ENCODE measurements around the gene SPIRE1. TPM values are rescaled to one million over a fixed set of nuclear protein-coding genes. Genes with fewer than 3 reads are reported as not detected.

The SPIRE1 gene
- total RNA-seq, 5 donors from 2014 or later (not counting 1 experiment from before 2014, with no cell fraction given) = 1.1 to 2.9 (median 1.4) TPM

DNA sequence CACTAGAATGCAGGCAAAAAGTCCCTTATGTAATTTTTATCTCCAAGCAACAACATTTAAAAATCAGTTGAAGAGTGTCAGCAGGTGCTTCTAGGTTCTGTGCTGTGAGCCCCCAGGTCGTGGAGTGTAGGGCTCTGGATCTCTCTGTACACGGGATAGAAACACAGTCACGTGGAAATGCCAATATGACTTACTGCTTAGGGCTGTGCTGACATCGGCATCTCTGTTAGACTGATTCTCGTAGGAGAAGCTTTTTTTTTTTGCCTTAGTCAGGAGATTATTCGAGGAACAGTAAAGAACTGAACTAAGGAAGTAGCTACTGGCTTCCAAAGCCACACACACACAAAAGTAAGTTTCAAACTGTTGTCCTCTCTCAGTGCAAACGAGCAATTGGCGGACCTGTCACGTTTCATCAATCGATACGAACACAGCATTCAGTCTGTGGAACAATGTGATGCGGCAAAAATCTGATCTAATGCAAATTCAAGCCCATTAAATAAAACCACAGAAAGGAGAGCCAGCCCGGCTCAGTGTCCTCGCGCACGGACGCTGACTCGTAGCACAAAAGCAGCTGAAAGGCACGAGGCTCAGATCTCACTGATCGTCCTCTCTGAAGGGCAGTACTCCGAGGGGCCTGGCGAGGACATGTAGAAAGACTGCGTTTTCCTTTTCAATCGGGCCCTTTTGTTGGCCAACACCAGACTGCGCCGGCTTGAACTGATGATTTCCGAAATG lies 208.7 kb downstream of the SPIRE1 start:
- no peaks in the 10 kb centered on the region for H3K27me3 ChIP-seq (replicated peaks in 1 of 2; ENCODE audit: control insufficient read depth in 2 of 2, extremely low read depth in 1 of 2, insufficient read depth in 2 of 2, low read length in 1 of 2)
- no peak overlapping the region for H3K27ac ChIP-seq (ENCODE audit: low read length)
- H3K4me1 ChIP-seq (ENCODE audit: control insufficient read depth in 1 of 2, extremely low read depth in 1 of 2, insufficient read depth in 2 of 2, low read length in 2 of 2) = no peaks in the 10 kb centered on the region
- H3K27me3 Mint-ChIP-seq = no peaks in the 10 kb centered on the region
- CTCF ChIA-PET = no interaction called here
- H3K4me3 Mint-ChIP-seq = no peak overlapping the region
- no peak overlapping the region for H3K27ac Mint-ChIP-seq
- H3K36me3 Mint-ChIP-seq = peaks cover 7% of the 10 kb centered on the region
- POLR2A ChIA-PET = no interaction called here
- H3K4me3 ChIP-seq (ENCODE audit: control insufficient read depth in 1 of 2, extremely low read depth in 1 of 2, low read length in 1 of 2) = no peak overlapping the region
- H3K36me3 ChIP-seq (ENCODE audit: control insufficient read depth in 2 of 2, extremely low read depth in 1 of 2, insufficient read depth in 1 of 2, low read length in 1 of 2) = no peaks in the 10 kb centered on the region
- ATAC-seq (replicated peaks in 1 of 4) = no peak
- no peak for DNase-seq
- H3K9me3 Mint-ChIP-seq = no peaks in the 10 kb centered on the region
- no peaks in the 10 kb centered on the region for H3K4me1 Mint-ChIP-seq
- no peaks in the 10 kb centered on the region for H3K9me3 ChIP-seq
- WGBS (ENCODE audit: insufficient coverage) = 90% methylated on average over 22 of the region's 27 CpGs

GRCh38 chr18:12445554-12445953 lies 212.4 kb downstream of the SPIRE1 start:
- no peak overlapping the region for H3K27ac Mint-ChIP-seq
- H3K9me3 Mint-ChIP-seq = peaks cover 0 to 7% (median 0%) of the 10 kb centered on the region in 3 donors
- Histone ChIP-seq H3K36me3 (ENCODE audit: control insufficient read depth in 2 of 2, extremely low read depth in 1 of 2, insufficient read depth in 1 of 2, low read length in 1 of 2) (no peaks in the 10 kb centered on the region), H3K4me3 (ENCODE audit: control insufficient read depth in 1 of 2, extremely low read depth in 1 of 2, low read length in 1 of 2) (no peak overlapping the region), H3K9me3 (no peaks in the 10 kb centered on the region), H3K27me3 (replicated peaks in 1 of 2; ENCODE audit: control insufficient read depth in 2 of 2, extremely low read depth in 1 of 2, insufficient read depth in 2 of 2, low read length in 1 of 2) (peaks cover 0 to 3% of the 10 kb centered on the region in 2 experiments), H3K27ac (ENCODE audit: low read length) (no peak overlapping the region), H3K4me1 (ENCODE audit: control insufficient read depth in 1 of 2, extremely low read depth in 1 of 2, insufficient read depth in 2 of 2, low read length in 2 of 2) (no peaks in the 10 kb centered on the region)
- no peaks in the 10 kb centered on the region for H3K4me1 Mint-ChIP-seq
- 92% methylated on average over 3 of the region's 4 CpGs for WGBS (ENCODE audit: insufficient coverage)
- no peak for DNase-seq
- CTCF ChIA-PET = no interaction called here
- H3K36me3 Mint-ChIP-seq = peaks cover 7% of the 10 kb centered on the region
- H3K4me3 Mint-ChIP-seq = no peak overlapping the region
- POLR2A ChIA-PET = no interaction called here
- no peaks in the 10 kb centered on the region for H3K27me3 Mint-ChIP-seq
- ATAC-seq (replicated peaks in 1 of 4) = no peak

GRCh38 chr18:12443551-12443950 lies 214.4 kb downstream of the SPIRE1 start:
- Mint-ChIP-seq H3K27me3 (no peaks in the 10 kb centered on the region), H3K36me3 (no peaks in the 10 kb centered on the region), H3K9me3 (peaks cover 0 to 7% (median 0%) of the 10 kb centered on the region in 3 donors), H3K4me3 (no peak overlapping the region), H3K4me1 (no peaks in the 10 kb centered on the region), H3K27ac (no peak overlapping the region)
- POLR2A ChIA-PET = no interaction called here
- H3K4me1 ChIP-seq (ENCODE audit: control insufficient read depth in 1 of 2, extremely low read depth in 1 of 2, insufficient read depth in 2 of 2, low read length in 2 of 2) = no peaks in the 10 kb centered on the region
- 23% methylated on average over 3 of the region's 3 CpGs for WGBS (ENCODE audit: insufficient coverage)
- H3K27ac ChIP-seq (ENCODE audit: low read length) = no peak overlapping the region
- H3K27me3 ChIP-seq (replicated peaks in 1 of 2; ENCODE audit: control insufficient read depth in 2 of 2, extremely low read depth in 1 of 2, insufficient read depth in 2 of 2, low read length in 1 of 2) = peaks cover 0 to 7% of the 10 kb centered on the region in 2 experiments
- CTCF ChIA-PET = interaction anchor here in 1 of 2 donors (1.1 kb wide), 1 partner anchor 15 kb away, joined by 3 read pairs; no protein-coding TSS in a partner anchor
- no peaks in the 10 kb centered on the region for H3K36me3 ChIP-seq (ENCODE audit: control insufficient read depth in 2 of 2, extremely low read depth in 1 of 2, insufficient read depth in 1 of 2, low read length in 1 of 2)
- H3K9me3 ChIP-seq = no peaks in the 10 kb centered on the region
- DNase-seq = no peak
- no peak overlapping the region for H3K4me3 ChIP-seq (ENCODE audit: control insufficient read depth in 1 of 2, extremely low read depth in 1 of 2, low read length in 1 of 2)
- ATAC-seq (replicated peaks in 1 of 4) = no peak

DNA sequence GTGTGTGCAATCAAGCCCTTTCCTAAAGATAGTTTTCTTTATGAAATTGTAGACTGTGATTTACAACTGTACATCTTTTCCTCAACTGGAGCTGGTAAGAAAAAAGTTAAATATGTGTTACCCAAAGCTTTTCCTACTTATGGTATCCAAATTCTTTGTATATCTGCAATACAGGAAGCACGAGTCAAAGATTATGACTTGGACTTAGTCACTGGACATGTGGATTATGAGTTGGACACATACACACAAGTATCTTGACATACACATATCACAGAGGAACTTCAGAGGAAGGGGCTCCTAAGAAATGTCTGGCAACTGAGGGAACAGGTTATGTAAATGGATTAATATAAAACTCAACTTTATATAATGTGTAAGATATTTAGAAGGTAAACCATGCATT lies 215.0 kb downstream of the SPIRE1 start:
- POLR2A ChIA-PET = no interaction called here
- Histone ChIP-seq H3K36me3 (ENCODE audit: control insufficient read depth in 2 of 2, extremely low read depth in 1 of 2, insufficient read depth in 1 of 2, low read length in 1 of 2) (no peaks in the 10 kb centered on the region), H3K4me1 (ENCODE audit: control insufficient read depth in 1 of 2, extremely low read depth in 1 of 2, insufficient read depth in 2 of 2, low read length in 2 of 2) (no peaks in the 10 kb centered on the region), H3K9me3 (no peaks in the 10 kb centered on the region), H3K27ac (ENCODE audit: low read length) (no peak overlapping the region), H3K27me3 (replicated peaks in 1 of 2; ENCODE audit: control insufficient read depth in 2 of 2, extremely low read depth in 1 of 2, insufficient read depth in 2 of 2, low read length in 1 of 2) (peaks cover 0 to 7% of the 10 kb centered on the region in 2 experiments), H3K4me3 (ENCODE audit: control insufficient read depth in 1 of 2, extremely low read depth in 1 of 2, low read length in 1 of 2) (no peak overlapping the region)
- Mint-ChIP-seq H3K9me3 (peaks cover 0 to 7% (median 0%) of the 10 kb centered on the region in 3 donors), H3K27ac (no peak overlapping the region), H3K27me3 (no peaks in the 10 kb centered on the region), H3K36me3 (no peaks in the 10 kb centered on the region), H3K4me1 (no peaks in the 10 kb centered on the region), H3K4me3 (no peak overlapping the region)
- WGBS (ENCODE audit: insufficient coverage) = no CpG with 5 or more reads among the region's 1 CpG
- ATAC-seq (replicated peaks in 1 of 4) = no peak
- no peak for DNase-seq
- CTCF ChIA-PET = interaction anchor here in 1 of 2 donors (0.6 kb wide), 1 partner anchor 101 kb away, joined by 4 read pairs; no protein-coding TSS in a partner anchor

- H3K27me3 Mint-ChIP-seq = no peaks in the 10 kb centered on the region
- WGBS (ENCODE audit: insufficient coverage) = 91% methylated on average over 7 of the region's 12 CpGs
- POLR2A ChIA-PET = no interaction called here
- H3K4me1 Mint-ChIP-seq = no peaks in the 10 kb centered on the region
- Histone ChIP-seq H3K9me3 (no peaks in the 10 kb centered on the region), H3K36me3 (ENCODE audit: control insufficient read depth in 2 of 2, extremely low read depth in 1 of 2, insufficient read depth in 1 of 2, low read length in 1 of 2) (no peaks in the 10 kb centered on the region), H3K27ac (ENCODE audit: low read length) (no peak overlapping the region), H3K4me1 (ENCODE audit: control insufficient read depth in 1 of 2, extremely low read depth in 1 of 2, insufficient read depth in 2 of 2, low read length in 2 of 2) (no peaks in the 10 kb centered on the region), H3K27me3 (replicated peaks in 1 of 2; ENCODE audit: control insufficient read depth in 2 of 2, extremely low read depth in 1 of 2, insufficient read depth in 2 of 2, low read length in 1 of 2) (peaks cover 0 to 7% of the 10 kb centered on the region in 2 experiments), H3K4me3 (ENCODE audit: control insufficient read depth in 1 of 2, extremely low read depth in 1 of 2, low read length in 1 of 2) (no peak overlapping the region)
- H3K9me3 Mint-ChIP-seq = peaks cover 0 to 7% (median 0%) of the 10 kb centered on the region in 3 donors
- H3K27ac Mint-ChIP-seq = no peak overlapping the region
- CTCF ChIA-PET = no interaction called here
- H3K36me3 Mint-ChIP-seq = no peaks in the 10 kb centered on the region
- H3K4me3 Mint-ChIP-seq = no peak overlapping the region
- DNase-seq (no peak), ATAC-seq (replicated peaks in 1 of 4) (no peak)
Observed at GRCh38 chr18:12441475-12442034, 216.4 kb downstream of the SPIRE1 start.

DNA sequence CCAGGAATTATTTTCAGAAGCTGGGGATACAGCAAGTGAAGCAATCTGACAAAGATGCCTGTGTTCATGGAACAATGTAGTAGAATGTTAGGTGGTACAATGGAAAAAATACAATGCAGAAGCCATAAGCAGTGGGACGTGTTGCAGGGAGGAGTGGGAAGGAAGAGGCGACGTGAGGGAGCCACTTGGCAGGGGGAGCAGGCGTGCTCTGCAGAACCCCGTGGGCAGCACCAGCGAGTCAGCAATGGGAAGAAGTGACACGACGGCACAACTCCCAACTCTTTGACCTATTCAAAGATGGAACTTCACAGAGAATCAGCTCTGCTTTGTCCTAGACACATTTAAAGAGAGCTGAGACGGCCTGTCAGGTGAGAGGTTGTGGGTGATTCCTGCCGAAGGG lies 219.7 kb downstream of the SPIRE1 start:
- ChIA-PET CTCF (no interaction called here), POLR2A (no interaction called here)
- DNase-seq (no peak), ATAC-seq (replicated peaks in 1 of 4) (no peak)
- H3K27ac ChIP-seq (ENCODE audit: low read length) = no peak overlapping the region
- H3K4me1 Mint-ChIP-seq = no peaks in the 10 kb centered on the region
- no peak overlapping the region for H3K4me3 Mint-ChIP-seq
- H3K4me1 ChIP-seq (ENCODE audit: control insufficient read depth in 1 of 2, extremely low read depth in 1 of 2, insufficient read depth in 2 of 2, low read length in 2 of 2) = no peaks in the 10 kb centered on the region
- peaks cover 0 to 7% of the 10 kb centered on the region in 2 experiments for H3K27me3 ChIP-seq (replicated peaks in 1 of 2; ENCODE audit: control insufficient read depth in 2 of 2, extremely low read depth in 1 of 2, insufficient read depth in 2 of 2, low read length in 1 of 2)
- no peaks in the 10 kb centered on the region for H3K36me3 ChIP-seq (ENCODE audit: control insufficient read depth in 2 of 2, extremely low read depth in 1 of 2, insufficient read depth in 1 of 2, low read length in 1 of 2)
- H3K27ac Mint-ChIP-seq = no peak overlapping the region
- no peaks in the 10 kb centered on the region for H3K9me3 ChIP-seq
- H3K9me3 Mint-ChIP-seq = no peaks in the 10 kb centered on the region
- no peaks in the 10 kb centered on the region for H3K27me3 Mint-ChIP-seq
- WGBS (ENCODE audit: insufficient coverage) = 73% methylated on average over 5 of the region's 10 CpGs
- H3K4me3 ChIP-seq (ENCODE audit: control insufficient read depth in 1 of 2, extremely low read depth in 1 of 2, low read length in 1 of 2) = no peak overlapping the region
- no peaks in the 10 kb centered on the region for H3K36me3 Mint-ChIP-seq

Data from T-cell (primary cell).